GM21367 (cell line): Measurements from ENCODE around the gene PITPNM1.
"Not testable (repeated sequence)": the region's sequence is repeated elsewhere in the genome, so short reads cannot be mapped to it uniquely, and the experiment has no call there.

Experiments
- ATAC-seq: cut with Tn5 transposase; IDR thresholded peaks from one replicate; pipeline ENCODE4 v1.9.1; 2021; ENCODE audit not compliant: unreplicated experiment

Gene PITPNM1

GRCh38 chr11:67504950-67505581 is at the start of gene PITPNM1:
TSS of gene PITPNM1 (minus strand) at chr11:67505363. CDS start at chr11:67504180, 1,183 bp downstream.
- no peak for ATAC-seq

DNA sequence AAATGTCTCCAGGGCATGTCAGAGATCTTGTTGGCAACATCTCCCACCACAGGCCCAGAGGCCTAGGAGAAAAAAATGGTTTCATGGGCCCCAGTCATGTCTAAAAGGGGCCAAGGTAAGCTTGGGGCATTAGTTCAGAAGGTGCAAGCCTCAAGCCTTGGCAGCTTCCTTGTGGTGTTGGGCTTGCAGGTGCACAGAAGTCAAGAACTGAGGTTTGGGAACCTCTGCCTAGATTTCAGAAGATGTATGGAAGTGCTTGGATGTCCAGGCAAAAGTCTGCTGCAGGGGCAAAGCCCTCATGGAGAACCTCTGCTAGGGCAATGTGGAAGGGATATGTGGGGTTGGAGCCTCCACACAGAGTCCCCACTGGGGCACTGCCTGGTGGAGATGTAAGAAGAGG is 46.5 kb upstream of the PITPNM1 start:
- ATAC-seq: not testable (repeated sequence)

DNA sequence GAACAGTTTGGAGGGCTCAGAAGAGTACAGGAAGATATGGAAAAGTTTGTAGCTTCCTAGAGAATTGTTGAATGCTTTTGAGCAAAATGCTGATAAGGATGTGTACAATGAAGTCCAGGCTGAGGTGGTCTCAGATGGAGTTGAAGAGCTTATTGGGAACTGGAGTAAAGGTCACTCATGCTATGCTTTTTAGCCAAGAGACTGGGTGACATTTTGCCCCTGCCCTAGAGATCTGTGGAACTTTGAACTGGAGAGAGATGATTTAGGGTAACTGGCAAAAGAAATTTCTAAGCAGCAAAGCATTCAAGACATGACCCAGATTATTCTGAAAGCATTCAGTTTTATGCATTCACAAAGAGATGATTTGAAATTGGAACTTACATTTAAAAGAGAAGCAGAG is 46.0 kb upstream of the PITPNM1 start:
- ATAC-seq: no peak

DNA sequence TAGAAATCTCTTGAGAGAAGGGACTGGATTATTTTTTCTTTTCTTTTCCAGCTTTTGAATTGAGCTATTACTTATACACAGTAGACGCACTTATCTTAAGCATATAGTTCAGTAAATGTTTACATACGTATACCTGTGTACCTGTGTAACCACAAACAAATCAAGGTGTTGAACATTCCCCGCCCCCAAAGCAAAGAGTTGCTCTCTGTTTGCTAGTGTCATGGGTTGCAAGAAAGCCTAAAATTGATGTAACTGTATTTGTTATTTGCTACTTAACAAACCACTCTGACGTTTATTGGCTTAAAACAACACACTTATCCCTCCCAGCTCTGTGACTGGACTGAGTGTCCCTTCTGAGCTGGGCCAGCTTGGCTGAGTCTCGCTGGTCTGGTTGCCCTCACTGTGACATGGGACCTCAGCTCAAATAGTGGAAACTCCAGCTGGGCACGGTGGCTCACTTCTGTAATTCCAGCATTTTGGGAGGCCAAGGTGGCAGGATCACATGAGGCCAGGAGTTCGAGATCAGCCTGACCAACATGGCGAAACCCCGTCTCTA is 43.5 kb upstream of the PITPNM1 start:
- no peak for ATAC-seq

GRCh38 chr11:67548112-67548511 is 42.9 kb upstream of the PITPNM1 start:
- ATAC-seq: not testable (repeated sequence)

DNA sequence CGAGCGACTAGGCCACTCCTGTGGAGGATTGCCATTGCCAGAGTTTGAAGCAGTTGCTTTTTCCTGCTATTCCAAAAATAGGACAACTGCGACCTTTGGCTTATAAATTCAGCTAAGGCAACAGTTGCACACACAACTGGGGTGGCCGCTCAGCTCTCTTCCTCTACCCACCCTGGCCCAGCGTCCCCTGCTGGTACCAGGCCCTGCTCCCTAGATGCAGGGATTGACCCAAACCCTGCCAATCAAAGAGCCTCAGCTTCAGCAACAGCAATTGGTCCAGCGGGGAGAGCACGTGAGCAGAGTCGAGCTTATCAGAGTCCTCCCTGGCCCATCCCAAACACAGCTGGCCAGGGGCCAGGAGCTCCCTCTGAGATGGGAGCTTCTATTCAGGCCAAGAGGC is 40.1 kb upstream of the PITPNM1 start:
- no peak for ATAC-seq

DNA sequence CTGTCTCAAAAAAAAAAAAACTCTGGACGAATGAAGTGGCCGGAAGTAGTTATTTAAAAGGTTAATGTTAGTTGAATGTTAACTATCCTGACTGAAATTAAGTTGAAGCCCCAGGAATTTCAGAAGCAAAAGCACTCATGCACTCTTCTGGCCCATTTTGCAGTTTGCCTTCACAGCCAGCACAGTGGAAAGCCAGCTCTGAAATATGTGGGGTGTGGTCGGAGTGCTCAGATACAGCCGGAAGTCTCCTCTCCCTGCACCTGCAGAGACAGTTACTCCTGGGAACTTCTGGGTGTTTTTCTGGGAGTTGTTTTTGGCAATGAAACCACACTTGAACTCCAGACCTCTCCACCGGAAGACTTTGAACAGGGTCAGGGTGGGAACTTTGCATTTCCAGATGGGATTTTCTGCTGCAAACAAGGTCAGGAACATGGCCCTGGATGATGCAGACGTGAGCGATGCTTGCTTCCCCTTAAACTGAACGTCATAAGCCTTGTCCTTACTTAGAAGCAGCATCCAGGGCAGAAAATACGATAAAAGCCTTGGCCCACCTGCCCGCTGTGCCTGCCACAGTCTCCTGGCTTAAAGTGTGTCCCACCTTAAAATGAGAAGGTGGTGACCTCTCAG is 39.6 kb upstream of the PITPNM1 start:
- no peak for ATAC-seq

GRCh38 chr11:67543585-67543984 is 38.4 kb upstream of the PITPNM1 start:
- no peak for ATAC-seq

- no peak for ATAC-seq
Observed at GRCh38 chr11:67542971-67543370, 37.8 kb upstream of the PITPNM1 start.

- ATAC-seq: no peak
Observed at GRCh38 chr11:67542169-67542568, 37.0 kb upstream of the PITPNM1 start.

DNA sequence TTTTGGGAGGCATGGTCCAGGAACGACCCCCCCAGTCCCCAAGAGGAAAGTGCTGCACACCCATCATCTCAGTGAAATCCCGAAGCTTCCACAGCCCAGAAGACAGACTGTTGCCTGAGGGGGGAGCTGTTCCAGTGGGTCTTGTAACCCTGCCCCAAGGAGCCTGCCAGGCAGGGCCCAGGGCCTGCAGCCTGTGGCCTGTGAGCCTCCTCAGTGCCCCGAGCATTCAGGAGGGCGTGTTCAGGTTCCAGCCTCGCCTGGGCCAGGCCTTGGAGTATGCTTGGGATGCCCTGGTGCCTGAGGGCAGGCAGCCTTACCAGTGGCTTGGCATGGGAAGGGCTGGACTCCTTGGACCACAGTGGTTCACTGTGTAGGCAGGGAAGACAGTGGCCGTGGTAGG is 36.0 kb upstream of the PITPNM1 start:
- no peak for ATAC-seq

DNA sequence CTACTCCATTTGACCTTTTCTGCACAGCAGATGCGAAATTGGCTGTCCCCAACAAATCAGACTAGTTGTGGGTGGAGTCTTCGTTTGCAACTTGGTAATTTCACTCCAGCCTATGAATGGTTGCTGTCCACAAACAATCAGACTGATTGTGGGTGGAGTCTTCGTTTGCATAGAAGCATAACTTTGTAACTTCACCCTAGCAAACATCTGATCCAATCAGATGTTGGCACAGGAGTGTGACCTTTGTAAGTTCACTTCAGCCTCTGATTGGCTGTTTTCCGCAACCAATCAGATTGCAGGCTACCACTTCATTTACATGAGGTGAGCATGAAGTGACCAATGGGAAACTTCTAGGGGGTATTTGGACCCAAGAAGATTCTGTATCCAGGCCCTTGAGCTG is 34.4 kb upstream of the PITPNM1 start:
- no peak for ATAC-seq

GRCh38 chr11:67538823-67539505 is 33.8 kb upstream of the PITPNM1 start:
- no peak for ATAC-seq

DNA sequence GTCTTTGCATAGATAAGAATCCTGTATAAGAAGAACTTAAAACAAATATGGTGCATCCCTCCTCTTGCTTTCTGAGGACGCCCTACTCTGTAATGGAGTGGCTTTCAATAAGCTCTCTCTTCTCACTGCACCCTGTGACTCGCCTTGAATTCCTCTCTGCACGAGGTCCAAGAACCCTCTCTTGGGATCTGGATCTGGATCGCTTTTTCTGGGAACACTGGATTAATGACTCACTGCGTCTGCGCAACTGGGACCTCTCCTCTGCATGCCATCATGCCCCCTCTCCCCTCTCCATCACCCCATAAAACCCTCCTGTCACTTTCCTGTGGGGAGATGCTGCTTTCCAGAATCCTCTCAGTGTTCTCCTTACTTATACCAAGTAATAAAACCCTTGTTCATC is 33.1 kb upstream of the PITPNM1 start:
- ATAC-seq: no peak

DNA sequence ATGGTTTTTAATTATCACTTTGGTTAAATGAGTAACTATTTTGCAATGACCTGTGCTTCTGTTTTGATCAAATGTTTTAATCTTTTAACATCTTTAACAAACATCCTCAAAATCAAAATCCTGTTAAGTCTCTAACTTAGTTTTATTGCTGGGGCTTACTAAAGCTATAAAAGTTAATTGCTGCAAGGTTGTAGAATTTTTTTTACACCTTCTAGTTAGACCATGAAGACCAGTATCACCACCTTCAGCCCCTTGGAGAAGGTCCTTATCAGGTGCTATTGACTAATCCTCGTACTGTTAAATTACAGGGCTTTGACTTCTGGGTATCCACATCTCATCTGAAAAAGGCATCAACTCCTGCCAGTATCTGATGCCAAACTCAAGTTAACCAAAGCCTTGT is 30.4 kb upstream of the PITPNM1 start:
- no peak for ATAC-seq

- ATAC-seq: no peak
Observed at GRCh38 chr11:67534070-67534679, 29.0 kb upstream of the PITPNM1 start.

- ATAC-seq: no peak
Observed at GRCh38 chr11:67532889-67533288, 27.7 kb upstream of the PITPNM1 start.

- ATAC-seq: no peak
Observed at GRCh38 chr11:67530282-67530592, 25.1 kb upstream of the PITPNM1 start.

DNA sequence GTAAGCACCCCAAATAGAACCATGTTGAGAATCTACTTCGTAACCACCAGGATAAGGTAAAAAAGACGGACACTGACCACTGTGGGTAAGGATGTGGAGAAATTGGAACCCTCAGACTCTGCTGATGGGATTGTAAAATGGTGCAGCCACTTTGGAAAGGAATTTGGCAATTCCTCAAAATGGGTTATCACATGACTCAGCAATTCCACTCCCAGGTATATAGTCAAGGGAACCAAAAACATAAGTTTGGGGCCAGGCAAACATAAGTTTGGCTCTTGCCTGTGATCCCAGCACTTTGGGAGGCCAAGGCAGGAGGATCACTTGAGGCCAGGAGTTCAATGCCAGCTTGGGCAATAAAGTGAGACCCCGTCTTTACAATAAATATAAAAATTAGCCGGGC is 23.2 kb upstream of the PITPNM1 start:
- ATAC-seq: no peak

GRCh38 chr11:67525275-67525976 is 20.3 kb upstream of the PITPNM1 start:
- no peak for ATAC-seq

- no peak for ATAC-seq
Observed at GRCh38 chr11:67524480-67524808, 19.3 kb upstream of the PITPNM1 start.
